ENCODE results near the gene SPAG16.

The SPAG16 gene

DNA sequence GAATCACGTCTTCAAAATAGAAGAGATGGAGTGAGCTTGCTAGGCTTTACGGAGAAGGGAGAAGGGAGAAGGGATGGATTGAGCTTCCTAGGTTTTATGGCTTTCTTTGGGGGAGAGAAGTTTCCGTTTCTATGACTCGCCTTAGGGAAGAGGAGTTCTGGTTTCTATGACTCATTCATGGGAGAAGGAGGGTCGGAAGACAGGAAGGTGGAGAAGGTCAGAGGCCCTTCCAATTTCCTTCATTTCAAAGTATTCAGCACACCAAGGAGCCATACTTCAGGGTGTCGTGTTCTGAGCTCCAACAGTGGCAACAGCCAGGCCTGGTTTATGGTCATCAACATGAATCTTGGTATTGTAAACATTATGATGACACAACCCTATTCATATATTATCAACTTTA lies 841.9 kb downstream of the SPAG16 start:
- Mint-ChIP-seq H3K9me3 (ENCODE audit: low read depth) (no peaks in the 10 kb centered on the region), H3K27me3 (no peaks in the 10 kb centered on the region), H3K36me3 (no peaks in the 10 kb centered on the region), H3K4me3 (no peak overlapping the region), H3K27ac (no peak overlapping the region), H3K4me1 (ENCODE audit: low read depth) (no peaks in the 10 kb centered on the region)

DNA sequence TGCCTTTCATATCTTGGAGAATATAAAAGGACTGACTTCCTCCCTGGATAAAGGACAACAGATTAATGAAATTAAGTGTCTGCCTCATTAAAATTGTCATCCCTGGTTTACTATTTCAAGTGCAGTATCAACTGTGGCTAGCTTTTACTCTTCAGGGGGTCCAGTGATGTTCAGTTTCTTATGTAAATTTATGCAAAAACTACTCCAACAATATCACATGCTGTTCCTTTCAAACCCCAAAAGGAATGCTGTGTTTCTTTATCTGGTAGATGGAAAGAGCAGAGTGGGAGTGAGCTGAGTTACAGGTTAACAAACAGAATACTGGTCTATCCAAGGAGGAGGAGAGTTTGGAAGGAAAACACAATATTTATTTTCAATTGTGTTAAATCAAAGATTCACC lies 842.9 kb downstream of the SPAG16 start:
- Mint-ChIP-seq H3K27me3 (no peaks in the 10 kb centered on the region), H3K4me3 (no peak overlapping the region), H3K27ac (no peak overlapping the region), H3K4me1 (ENCODE audit: low read depth) (no peaks in the 10 kb centered on the region), H3K9me3 (ENCODE audit: low read depth) (no peaks in the 10 kb centered on the region), H3K36me3 (no peaks in the 10 kb centered on the region)

- Mint-ChIP-seq H3K4me1 (ENCODE audit: low read depth) (no peaks in the 10 kb centered on the region), H3K36me3 (no peaks in the 10 kb centered on the region), H3K9me3 (ENCODE audit: low read depth) (no peaks in the 10 kb centered on the region), H3K27ac (no peak overlapping the region), H3K4me3 (no peak overlapping the region), H3K27me3 (no peaks in the 10 kb centered on the region)
Measured at GRCh38 chr2:214127571-214127970, 843.3 kb downstream of the SPAG16 start.

GRCh38 chr2:214128040-214128439 lies 843.8 kb downstream of the SPAG16 start:
- H3K36me3 Mint-ChIP-seq = no peaks in the 10 kb centered on the region
- H3K4me3 Mint-ChIP-seq = no peak overlapping the region
- H3K27me3 Mint-ChIP-seq = no peaks in the 10 kb centered on the region
- H3K4me1 Mint-ChIP-seq (ENCODE audit: low read depth) = no peaks in the 10 kb centered on the region
- H3K27ac Mint-ChIP-seq = no peak overlapping the region
- no peaks in the 10 kb centered on the region for H3K9me3 Mint-ChIP-seq (ENCODE audit: low read depth)

- no peaks in the 10 kb centered on the region for H3K36me3 Mint-ChIP-seq
- no peak overlapping the region for H3K4me3 Mint-ChIP-seq
- no peaks in the 10 kb centered on the region for H3K9me3 Mint-ChIP-seq (ENCODE audit: low read depth)
- H3K4me1 Mint-ChIP-seq (ENCODE audit: low read depth) = no peaks in the 10 kb centered on the region
- no peaks in the 10 kb centered on the region for H3K27me3 Mint-ChIP-seq
- no peak overlapping the region for H3K27ac Mint-ChIP-seq
Measured at GRCh38 chr2:214130114-214130513, 845.9 kb downstream of the SPAG16 start.

DNA sequence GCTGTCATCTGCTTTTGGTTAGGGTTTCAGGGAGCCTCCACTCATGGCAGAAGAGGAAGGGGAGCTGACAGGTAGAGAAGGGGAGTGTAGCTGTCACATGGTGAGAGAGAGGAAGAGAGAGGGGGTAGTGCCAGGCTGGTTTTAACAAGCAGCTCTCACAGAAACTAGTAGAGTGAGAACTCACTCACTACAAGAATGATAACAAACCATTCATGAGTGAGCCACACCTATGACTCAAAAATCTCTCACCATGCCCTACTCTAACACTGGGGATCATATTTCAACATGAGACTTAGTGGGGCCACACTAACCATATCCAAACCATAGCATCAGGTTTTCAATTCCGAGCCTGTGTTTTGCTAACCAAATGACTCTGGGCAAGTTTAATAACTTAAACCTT lies 851.7 kb downstream of the SPAG16 start:
- Mint-ChIP-seq H3K4me1 (ENCODE audit: low read depth) (no peaks in the 10 kb centered on the region), H3K27ac (no peak overlapping the region), H3K27me3 (no peaks in the 10 kb centered on the region), H3K9me3 (ENCODE audit: low read depth) (no peaks in the 10 kb centered on the region), H3K4me3 (no peak overlapping the region), H3K36me3 (no peaks in the 10 kb centered on the region)

DNA sequence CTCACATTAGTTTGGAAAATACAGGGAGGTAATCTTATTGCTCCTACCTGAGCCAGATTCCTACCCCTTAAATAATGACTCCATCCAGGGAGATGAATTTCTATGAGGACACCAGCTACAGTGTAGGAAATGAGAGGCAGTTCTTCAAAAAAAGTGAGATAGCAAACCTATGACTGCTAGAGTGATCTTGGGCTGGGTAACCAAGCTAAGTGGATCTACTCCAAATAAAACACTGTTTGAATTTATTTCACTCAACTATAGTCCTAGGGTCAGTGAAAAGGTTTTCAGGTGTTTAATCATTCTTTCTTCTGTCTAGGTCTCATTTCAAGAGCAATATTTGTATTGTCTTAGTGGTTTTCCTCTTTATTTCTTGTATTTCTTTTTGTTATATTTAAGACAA lies 854.5 kb downstream of the SPAG16 start:
- Mint-ChIP-seq H3K4me3 (no peak overlapping the region), H3K36me3 (no peaks in the 10 kb centered on the region)

DNA sequence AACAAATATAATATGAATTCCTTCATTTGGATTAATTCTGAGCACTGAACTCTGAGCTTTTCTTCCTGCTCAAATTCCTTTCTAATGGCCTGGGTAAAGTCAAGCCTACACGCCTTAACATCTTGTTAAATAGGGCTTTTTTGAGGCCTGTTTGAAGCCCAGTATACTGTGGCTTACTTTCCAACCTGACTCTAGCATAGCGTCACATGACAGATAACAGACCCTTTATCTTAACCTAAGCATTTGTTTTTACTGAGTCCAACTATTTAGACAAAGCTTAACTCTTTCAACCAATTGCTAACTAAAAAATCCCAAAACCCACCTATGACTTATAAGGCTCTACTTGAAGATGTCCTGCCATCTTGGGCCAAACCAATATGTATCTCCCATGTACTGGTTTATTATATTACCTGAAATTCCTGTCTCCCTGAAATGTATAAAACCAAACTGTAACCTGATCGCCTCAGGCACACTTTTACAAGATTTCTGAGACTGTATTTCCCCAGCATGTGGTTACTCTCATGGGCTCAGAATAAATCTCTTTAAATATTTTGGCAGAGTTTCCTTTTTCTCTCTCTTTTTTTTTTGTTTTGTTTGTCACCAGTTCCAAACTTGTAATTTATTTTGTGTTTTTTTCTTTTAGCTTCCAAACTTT lies 855.5 kb downstream of the SPAG16 start:
- Mint-ChIP-seq H3K27me3 (no peaks in the 10 kb centered on the region), H3K9me3 (ENCODE audit: low read depth) (no peaks in the 10 kb centered on the region), H3K36me3 (no peaks in the 10 kb centered on the region), H3K4me1 (ENCODE audit: low read depth) (no peaks in the 10 kb centered on the region), H3K4me3 (no peak overlapping the region), H3K27ac (no peak overlapping the region)

More for the DNA sequence above, 854.5 kb downstream of the SPAG16 start:
- Mint-ChIP-seq H3K27me3 (no peaks in the 10 kb centered on the region), H3K4me1 (ENCODE audit: low read depth) (no peaks in the 10 kb centered on the region), H3K9me3 (ENCODE audit: low read depth) (no peaks in the 10 kb centered on the region), H3K27ac (no peak overlapping the region)

DNA sequence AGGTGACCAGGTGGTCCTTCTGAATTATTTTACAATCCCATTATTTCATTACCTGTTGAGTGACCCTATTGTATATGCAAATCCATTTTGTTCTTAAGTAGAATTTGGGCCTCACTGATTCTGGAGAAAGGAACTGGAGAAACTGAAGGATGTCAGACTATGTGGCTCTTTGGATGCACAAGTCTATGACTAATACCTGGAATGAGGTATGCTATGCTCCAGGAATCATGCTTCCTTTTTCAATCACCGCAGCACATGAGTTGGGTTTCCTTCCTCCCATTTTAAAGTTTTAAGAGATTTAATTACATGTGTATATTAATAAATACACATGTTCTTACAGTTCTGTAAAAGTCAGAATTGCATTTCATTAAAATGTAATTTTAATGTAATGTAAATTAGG lies 872.7 kb downstream of the SPAG16 start:
- Mint-ChIP-seq H3K9me3 (ENCODE audit: low read depth) (no peaks in the 10 kb centered on the region), H3K27me3 (no peaks in the 10 kb centered on the region), H3K4me1 (ENCODE audit: low read depth) (no peaks in the 10 kb centered on the region), H3K27ac (no peak overlapping the region), H3K4me3 (no peak overlapping the region), H3K36me3 (no peaks in the 10 kb centered on the region)

GRCh38 chr2:214158851-214159250 lies 874.6 kb downstream of the SPAG16 start:
- Mint-ChIP-seq H3K36me3 (no peaks in the 10 kb centered on the region), H3K27ac (no peak overlapping the region), H3K27me3 (no peaks in the 10 kb centered on the region), H3K9me3 (ENCODE audit: low read depth) (no peaks in the 10 kb centered on the region), H3K4me1 (ENCODE audit: low read depth) (no peaks in the 10 kb centered on the region), H3K4me3 (no peak overlapping the region)

- H3K4me3 Mint-ChIP-seq = no peak overlapping the region
- H3K4me1 Mint-ChIP-seq (ENCODE audit: low read depth) = no peaks in the 10 kb centered on the region
- H3K27me3 Mint-ChIP-seq = no peaks in the 10 kb centered on the region
- H3K9me3 Mint-ChIP-seq (ENCODE audit: low read depth) = no peaks in the 10 kb centered on the region
- no peak overlapping the region for H3K27ac Mint-ChIP-seq
- H3K36me3 Mint-ChIP-seq = no peaks in the 10 kb centered on the region
Measured at GRCh38 chr2:214169281-214169680, 885.0 kb downstream of the SPAG16 start.

- H3K4me3 Mint-ChIP-seq = no peak overlapping the region
- no peaks in the 10 kb centered on the region for H3K4me1 Mint-ChIP-seq (ENCODE audit: low read depth)
- H3K9me3 Mint-ChIP-seq (ENCODE audit: low read depth) = no peaks in the 10 kb centered on the region
- no peaks in the 10 kb centered on the region for H3K27me3 Mint-ChIP-seq
- H3K27ac Mint-ChIP-seq = no peak overlapping the region
- no peaks in the 10 kb centered on the region for H3K36me3 Mint-ChIP-seq
Measured at GRCh38 chr2:214169736-214170135, 885.5 kb downstream of the SPAG16 start.

DNA sequence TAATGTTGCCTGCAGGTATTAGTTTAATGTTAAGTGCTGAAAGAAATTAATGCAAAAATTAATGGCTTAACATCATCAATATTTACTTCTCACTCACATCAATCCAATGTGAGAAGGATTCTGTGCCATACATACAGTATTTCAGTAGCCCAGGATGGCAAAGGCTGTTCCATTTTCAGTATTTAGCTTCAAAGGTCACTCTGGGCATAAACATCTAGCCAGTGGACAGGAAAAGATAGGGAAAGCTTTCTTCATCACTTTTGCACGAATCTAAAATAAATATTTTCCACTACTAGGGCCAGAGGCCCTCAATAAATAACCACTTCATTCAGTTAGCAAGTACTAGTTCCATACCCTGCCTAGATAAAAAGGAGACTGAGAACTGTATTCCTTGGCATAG lies 890.3 kb downstream of the SPAG16 start:
- Mint-ChIP-seq H3K27ac (no peak overlapping the region), H3K4me1 (ENCODE audit: low read depth) (no peaks in the 10 kb centered on the region), H3K36me3 (no peaks in the 10 kb centered on the region), H3K9me3 (ENCODE audit: low read depth) (no peaks in the 10 kb centered on the region), H3K4me3 (no peak overlapping the region), H3K27me3 (no peaks in the 10 kb centered on the region)

- Mint-ChIP-seq H3K9me3 (ENCODE audit: low read depth) (no peaks in the 10 kb centered on the region), H3K4me3 (no peak overlapping the region), H3K4me1 (ENCODE audit: low read depth) (no peaks in the 10 kb centered on the region), H3K36me3 (no peaks in the 10 kb centered on the region), H3K27ac (no peak overlapping the region), H3K27me3 (no peaks in the 10 kb centered on the region)
Measured at GRCh38 chr2:214180071-214180470, 895.8 kb downstream of the SPAG16 start.

GRCh38 chr2:214180686-214181085 lies 896.4 kb downstream of the SPAG16 start:
- Mint-ChIP-seq H3K36me3 (no peaks in the 10 kb centered on the region), H3K27ac (no peak overlapping the region), H3K27me3 (no peaks in the 10 kb centered on the region), H3K4me1 (ENCODE audit: low read depth) (no peaks in the 10 kb centered on the region), H3K9me3 (ENCODE audit: low read depth) (no peaks in the 10 kb centered on the region), H3K4me3 (no peak overlapping the region)

- Mint-ChIP-seq H3K27me3 (no peaks in the 10 kb centered on the region), H3K4me1 (ENCODE audit: low read depth) (no peaks in the 10 kb centered on the region), H3K36me3 (no peaks in the 10 kb centered on the region), H3K9me3 (ENCODE audit: low read depth) (no peaks in the 10 kb centered on the region), H3K4me3 (no peak overlapping the region), H3K27ac (no peak overlapping the region)
Measured at GRCh38 chr2:214184461-214184860, 900.2 kb downstream of the SPAG16 start.

Data from activated naive CD8-positive, alpha-beta T cell (primary cell).